Loucy (cell line): Measurements from ENCODE around the gene MOB3B.
A peak's percentile ranks its signal among the peaks of the same experiment; 100 is the strongest.

Source experiments
- H2AFZ ChIP-seq: fragments of 200-600 bp; sonication (generic); 2 replicates; pipeline ENCODE4 v1.6.0; 2016; ENCODE audit warnings: antibody characterized with exemption, mild to moderate bottlenecking, low read length, moderate library complexity
- H3F3A ChIP-seq: fragments of 200-600 bp; 2 replicates; pipeline ENCODE4 v1.6.0; 2016; ENCODE audit warnings: antibody characterized with exemption, low read depth, mild to moderate bottlenecking
- H3K27me3 ChIP-seq: fragments of 200-600 bp; sonication (generic); 2 replicates; pipeline ENCODE4 v1.6.1; 2014; ENCODE audit warnings: low read length, mild to moderate bottlenecking; ENCODE audit not compliant: insufficient read depth, poor library complexity, severe bottlenecking
- H3K36me3 ChIP-seq: fragments of 200-600 bp; sonication (generic); 2 replicates; pipeline ENCODE4 v1.6.1; 2016; ENCODE audit warnings: low read length; ENCODE audit not compliant: insufficient read depth
- H3K4me1 ChIP-seq: fragments of 200-600 bp; sonication (generic); 2 replicates; pipeline ENCODE4 v1.5.1; 2014; ENCODE audit warnings: low read length, mild to moderate bottlenecking; ENCODE audit not compliant: insufficient read depth, poor library complexity, severe bottlenecking
- H3K4me2 ChIP-seq: fragments of 200-600 bp; sonication (generic); 2 replicates; pipeline ENCODE4 v1.6.0; 2014; ENCODE audit warnings: antibody characterized with exemption, low read length, low read depth, mild to moderate bottlenecking; ENCODE audit not compliant: poor library complexity, severe bottlenecking
- H3K4me3 ChIP-seq: fragments of 200-600 bp; sonication (generic); 2 replicates; pipeline ENCODE4 v1.5.1; 2014; ENCODE audit warnings: low read length, mild to moderate bottlenecking, mixed read lengths; ENCODE audit not compliant: poor library complexity, severe bottlenecking
- H3K79me2 ChIP-seq: fragments of 200-600 bp; sonication (generic); 2 replicates; pipeline ENCODE4 v1.6.1; 2014; ENCODE audit warnings: low read length; ENCODE audit not compliant: insufficient read depth
- H3K9ac ChIP-seq: fragments of 200-600 bp; sonication (generic); 2 replicates; pipeline ENCODE4 v1.6.0; 2014; ENCODE audit warnings: mild to moderate bottlenecking, low read depth, low read length, moderate library complexity; ENCODE audit not compliant: poor library complexity, severe bottlenecking
- H3K9me2 ChIP-seq: fragments of 200-600 bp; sonication (generic); replicated peaks from 2 replicates; pipeline ENCODE4 v1.6.1; 2016; ENCODE audit warnings: low read depth, low read length, mixed read lengths
- H3K9me3 ChIP-seq: fragments of 200-600 bp; sonication (generic); 2 replicates; pipeline ENCODE4 v1.6.1; 2014; ENCODE audit warnings: mild to moderate bottlenecking, antibody characterized with exemption, low read length, low read depth; ENCODE audit not compliant: insufficient read depth
- H4K20me1 ChIP-seq: fragments of 200-600 bp; sonication (generic); 2 replicates; pipeline ENCODE4 v1.6.0; 2014; ENCODE audit warnings: antibody characterized with exemption, low read length, mild to moderate bottlenecking; ENCODE audit not compliant: insufficient read depth, poor library complexity, severe bottlenecking
- EZH2phosphoT487 ChIP-seq: fragments of 200-600 bp; IDR thresholded peaks from 2 replicates; pipeline ENCODE4 v1.6.1; 2018; ENCODE audit warnings: antibody characterized with exemption, mild to moderate bottlenecking, moderate library complexity, borderline replicate concordance
- TF ChIP-seq, protein P1 (sequence below): fragments of 200-600 bp; sonication (generic); conservative IDR thresholded peaks from 2 replicates; pipeline ENCODE4 v1.5.1; 2014; ENCODE audit warnings: mild to moderate bottlenecking, antibody characterized with exemption, low read length

Gene MOB3B

DNA sequence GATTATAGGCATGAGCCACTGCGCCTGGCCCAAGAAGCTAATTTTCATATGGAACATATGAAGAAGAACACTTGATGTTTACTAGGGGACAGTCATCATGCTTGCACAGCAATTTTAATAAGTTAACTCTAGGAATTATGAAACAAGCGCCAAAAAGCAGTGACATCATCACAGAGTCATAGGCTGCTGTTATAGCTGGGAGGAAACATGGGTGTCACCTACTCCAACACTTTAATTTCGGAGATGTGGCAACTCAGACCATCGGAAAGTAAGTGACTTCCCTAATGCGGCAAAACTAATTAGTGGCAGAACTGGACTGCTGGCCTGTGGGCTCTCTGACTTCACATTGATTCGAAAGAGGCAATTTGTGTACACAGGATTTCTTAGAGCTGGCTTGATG is 194.5 kb downstream of the MOB3B start:
- no peaks in the 10 kb centered on the region for H3F3A ChIP-seq
- peaks cover 8% of the 10 kb centered on the region for H3K4me1 ChIP-seq
- no peak overlapping the region for H3K4me3 ChIP-seq
- H3K27me3 ChIP-seq: no peaks in the 10 kb centered on the region
- H4K20me1 ChIP-seq: no peaks in the 10 kb centered on the region
- no peak overlapping the region for H2AFZ ChIP-seq
- TF ChIP-seq, protein P1, sequence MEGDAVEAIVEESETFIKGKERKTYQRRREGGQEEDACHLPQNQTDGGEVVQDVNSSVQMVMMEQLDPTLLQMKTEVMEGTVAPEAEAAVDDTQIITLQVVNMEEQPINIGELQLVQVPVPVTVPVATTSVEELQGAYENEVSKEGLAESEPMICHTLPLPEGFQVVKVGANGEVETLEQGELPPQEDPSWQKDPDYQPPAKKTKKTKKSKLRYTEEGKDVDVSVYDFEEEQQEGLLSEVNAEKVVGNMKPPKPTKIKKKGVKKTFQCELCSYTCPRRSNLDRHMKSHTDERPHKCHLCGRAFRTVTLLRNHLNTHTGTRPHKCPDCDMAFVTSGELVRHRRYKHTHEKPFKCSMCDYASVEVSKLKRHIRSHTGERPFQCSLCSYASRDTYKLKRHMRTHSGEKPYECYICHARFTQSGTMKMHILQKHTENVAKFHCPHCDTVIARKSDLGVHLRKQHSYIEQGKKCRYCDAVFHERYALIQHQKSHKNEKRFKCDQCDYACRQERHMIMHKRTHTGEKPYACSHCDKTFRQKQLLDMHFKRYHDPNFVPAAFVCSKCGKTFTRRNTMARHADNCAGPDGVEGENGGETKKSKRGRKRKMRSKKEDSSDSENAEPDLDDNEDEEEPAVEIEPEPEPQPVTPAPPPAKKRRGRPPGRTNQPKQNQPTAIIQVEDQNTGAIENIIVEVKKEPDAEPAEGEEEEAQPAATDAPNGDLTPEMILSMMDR: no peak
- no peak for TF ChIP-seq EZH2phosphoT487
- no peaks in the 10 kb centered on the region for H3K36me3 ChIP-seq
- H3K9me3 ChIP-seq: no peaks in the 10 kb centered on the region
- H3K9ac ChIP-seq: no peak overlapping the region
- no peaks in the 10 kb centered on the region for H3K79me2 ChIP-seq
- H3K4me2 ChIP-seq: no peak overlapping the region
- H3K9me2 ChIP-seq: no peaks in the 10 kb centered on the region

DNA sequence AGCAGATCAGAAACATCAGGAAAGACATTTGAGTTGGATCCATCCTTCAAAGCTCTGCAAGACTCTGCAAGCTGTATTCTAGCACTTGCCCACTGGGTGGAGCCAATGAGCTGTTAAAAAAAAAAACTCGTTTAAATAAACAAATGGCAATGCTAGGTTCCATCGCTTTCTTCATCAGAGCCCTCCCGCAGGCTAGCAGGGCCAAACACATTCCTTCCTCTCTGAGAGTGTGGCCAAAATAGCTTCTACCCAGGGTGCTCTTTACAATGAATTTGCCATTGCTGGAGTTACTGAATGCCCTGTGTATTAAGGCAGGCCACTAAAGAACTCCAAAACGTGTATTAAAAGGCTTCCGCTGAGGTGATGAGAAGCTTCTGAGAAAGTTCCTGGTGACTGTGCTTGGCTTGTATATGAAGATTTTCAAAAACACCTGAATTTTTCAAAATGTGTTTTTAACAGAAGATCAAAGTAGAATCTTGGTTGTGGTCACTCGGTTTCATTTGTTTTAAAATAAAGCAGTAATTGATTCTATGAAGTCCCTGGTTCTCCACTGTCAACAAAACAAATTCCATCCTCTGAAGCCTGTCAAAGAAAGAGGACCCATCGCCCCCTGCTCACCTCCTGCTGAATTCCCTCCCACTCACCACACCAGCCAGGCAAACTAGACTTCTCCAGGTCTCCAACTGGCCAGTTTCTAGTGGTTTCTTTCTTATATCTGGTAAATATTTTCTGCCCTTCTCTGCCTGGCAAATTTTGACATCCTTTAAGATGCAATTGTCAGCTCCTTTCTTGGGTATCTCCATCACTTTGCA is 196.2 kb downstream of the MOB3B start:
- no peaks in the 10 kb centered on the region for H3K9me2 ChIP-seq
- no peak overlapping the region for H3K9ac ChIP-seq
- no peaks in the 10 kb centered on the region for H4K20me1 ChIP-seq
- no peaks in the 10 kb centered on the region for H3K79me2 ChIP-seq
- H3K4me2 ChIP-seq: no peak overlapping the region
- H3K4me3 ChIP-seq: no peak overlapping the region
- H3K9me3 ChIP-seq: no peaks in the 10 kb centered on the region
- H3K27me3 ChIP-seq: no peaks in the 10 kb centered on the region
- TF ChIP-seq, protein P1: peak; percentile 88
- TF ChIP-seq EZH2phosphoT487: no peak
- peak overlapping the region; percentile 50 for H2AFZ ChIP-seq
- no peaks in the 10 kb centered on the region for H3F3A ChIP-seq
- no peaks in the 10 kb centered on the region for H3K36me3 ChIP-seq
- H3K4me1 ChIP-seq: peaks cover 8% of the 10 kb centered on the region

DNA sequence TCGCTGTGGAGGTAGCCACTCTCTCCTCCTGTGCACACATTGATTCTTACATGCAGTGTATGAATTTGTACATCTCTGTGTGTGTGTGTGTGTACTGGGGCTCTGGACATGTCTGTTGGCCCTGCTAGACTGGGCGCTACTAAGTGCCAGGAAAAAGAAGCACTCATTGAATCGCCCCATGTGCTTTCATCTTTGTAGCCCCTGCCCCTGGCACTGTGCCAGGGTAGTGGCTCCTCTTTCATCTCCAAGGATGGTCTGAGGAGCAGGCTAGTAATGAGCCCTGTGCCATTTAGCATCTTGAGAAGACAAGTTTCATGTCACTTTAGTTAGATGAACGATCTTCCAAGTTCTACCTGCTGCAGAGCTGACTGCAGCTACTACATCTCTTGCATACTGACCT is 198.2 kb downstream of the MOB3B start:
- H3K4me2 ChIP-seq: no peak overlapping the region
- H3K4me3 ChIP-seq: no peak overlapping the region
- H2AFZ ChIP-seq: no peak overlapping the region
- H3K9ac ChIP-seq: no peak overlapping the region
- no peaks in the 10 kb centered on the region for H3K27me3 ChIP-seq
- TF ChIP-seq, protein P1: no peak
- no peak for TF ChIP-seq EZH2phosphoT487
- no peaks in the 10 kb centered on the region for H3K9me3 ChIP-seq
- H3F3A ChIP-seq: no peaks in the 10 kb centered on the region
- H3K9me2 ChIP-seq: no peaks in the 10 kb centered on the region
- peaks cover 5% of the 10 kb centered on the region for H3K4me1 ChIP-seq
- H3K36me3 ChIP-seq: no peaks in the 10 kb centered on the region
- no peaks in the 10 kb centered on the region for H3K79me2 ChIP-seq
- no peaks in the 10 kb centered on the region for H4K20me1 ChIP-seq
